GM12874 (cell line): Measurements from ENCODE around the gene WDR93.

Source experiments
- TF ChIP-seq, protein P1 (sequence below): IDR thresholded peaks from 2 replicates; pipeline ENCODE4 v1.5.1; 2011; ENCODE audit warnings: low read depth, mild to moderate bottlenecking, control low read depth, low read length, moderate library complexity; ENCODE audit not compliant: insufficient read depth

The WDR93 gene

DNA sequence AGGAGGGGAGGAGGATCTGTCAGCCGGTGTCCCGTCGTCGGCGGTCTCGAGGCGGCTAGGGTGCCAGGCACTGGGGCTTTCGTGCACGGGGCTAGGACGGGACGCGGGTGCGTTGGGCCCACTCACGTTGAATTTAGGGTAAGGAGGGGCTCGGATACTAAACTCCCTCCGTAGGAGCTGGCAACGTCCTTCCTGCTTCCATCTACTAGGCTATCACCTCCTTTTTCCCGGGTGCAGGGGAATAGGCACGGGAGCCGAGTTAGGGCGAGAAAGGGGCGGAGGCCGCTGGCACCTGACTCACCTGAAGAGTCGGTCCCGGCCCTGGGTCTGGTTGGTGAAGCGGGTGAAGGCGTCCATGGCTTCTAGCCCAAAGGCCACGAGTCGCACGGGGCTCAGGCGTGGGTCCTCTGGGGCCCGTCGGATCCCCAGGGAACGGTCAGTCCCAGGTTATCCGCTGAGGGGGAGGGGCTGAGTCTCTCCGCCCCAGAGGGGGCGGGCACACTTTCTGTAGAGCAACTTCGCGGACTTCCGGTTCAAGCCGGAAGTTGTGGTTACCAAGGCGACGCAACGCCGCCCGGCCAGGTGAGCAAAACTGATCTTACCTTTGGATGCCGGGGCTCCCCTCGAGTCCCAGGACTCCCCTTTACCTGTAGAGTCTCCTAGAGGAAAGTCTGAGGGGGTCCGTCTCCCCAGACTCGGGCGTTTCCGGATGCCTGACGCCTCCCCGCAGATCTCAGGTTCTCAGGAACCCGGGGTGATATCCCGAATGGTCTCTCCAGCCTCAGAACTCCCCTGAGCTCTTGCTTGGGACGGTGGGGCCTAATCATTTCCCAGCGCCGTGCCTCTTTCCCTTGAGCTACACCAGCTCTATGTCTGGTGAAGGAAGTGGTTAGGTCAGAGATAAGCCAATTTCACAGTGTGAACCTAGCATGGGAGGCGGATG, at the start of gene WDR93, which contains the start of gene PEX11A:
TSS of gene WDR93 (plus strand) at position 536 of the 943 bp plus-strand sequence. CDS start 10,936 bp downstream, outside the sequence.
TSS of gene PEX11A (minus strand) at position 479 of the 943 bp plus-strand sequence. CDS start at position 357, 122 bp downstream.
- TF ChIP-seq, protein P1, sequence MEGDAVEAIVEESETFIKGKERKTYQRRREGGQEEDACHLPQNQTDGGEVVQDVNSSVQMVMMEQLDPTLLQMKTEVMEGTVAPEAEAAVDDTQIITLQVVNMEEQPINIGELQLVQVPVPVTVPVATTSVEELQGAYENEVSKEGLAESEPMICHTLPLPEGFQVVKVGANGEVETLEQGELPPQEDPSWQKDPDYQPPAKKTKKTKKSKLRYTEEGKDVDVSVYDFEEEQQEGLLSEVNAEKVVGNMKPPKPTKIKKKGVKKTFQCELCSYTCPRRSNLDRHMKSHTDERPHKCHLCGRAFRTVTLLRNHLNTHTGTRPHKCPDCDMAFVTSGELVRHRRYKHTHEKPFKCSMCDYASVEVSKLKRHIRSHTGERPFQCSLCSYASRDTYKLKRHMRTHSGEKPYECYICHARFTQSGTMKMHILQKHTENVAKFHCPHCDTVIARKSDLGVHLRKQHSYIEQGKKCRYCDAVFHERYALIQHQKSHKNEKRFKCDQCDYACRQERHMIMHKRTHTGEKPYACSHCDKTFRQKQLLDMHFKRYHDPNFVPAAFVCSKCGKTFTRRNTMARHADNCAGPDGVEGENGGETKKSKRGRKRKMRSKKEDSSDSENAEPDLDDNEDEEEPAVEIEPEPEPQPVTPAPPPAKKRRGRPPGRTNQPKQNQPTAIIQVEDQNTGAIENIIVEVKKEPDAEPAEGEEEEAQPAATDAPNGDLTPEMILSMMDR = no peak

DNA sequence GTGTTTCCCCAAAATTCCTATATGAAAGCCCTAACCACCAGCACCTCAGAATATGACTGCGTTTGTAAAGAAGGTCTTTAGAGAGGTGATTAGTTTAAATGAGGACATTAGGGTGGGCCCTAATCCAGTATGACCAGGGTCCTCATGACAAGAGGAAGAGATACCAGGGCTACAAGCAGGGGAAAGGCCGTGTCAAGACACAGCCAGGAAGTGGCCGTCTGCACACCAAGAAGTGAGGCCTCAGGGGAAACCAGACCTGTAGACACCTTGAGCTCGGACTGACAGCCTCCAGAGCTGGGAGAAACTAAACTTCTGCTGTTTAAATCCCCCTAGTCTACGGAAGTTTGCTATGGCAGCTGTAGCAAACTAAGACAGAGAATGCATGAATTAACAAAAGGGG, 49.6 kb upstream of the WDR93 start:
- TF ChIP-seq, protein P1 = no peak

DNA sequence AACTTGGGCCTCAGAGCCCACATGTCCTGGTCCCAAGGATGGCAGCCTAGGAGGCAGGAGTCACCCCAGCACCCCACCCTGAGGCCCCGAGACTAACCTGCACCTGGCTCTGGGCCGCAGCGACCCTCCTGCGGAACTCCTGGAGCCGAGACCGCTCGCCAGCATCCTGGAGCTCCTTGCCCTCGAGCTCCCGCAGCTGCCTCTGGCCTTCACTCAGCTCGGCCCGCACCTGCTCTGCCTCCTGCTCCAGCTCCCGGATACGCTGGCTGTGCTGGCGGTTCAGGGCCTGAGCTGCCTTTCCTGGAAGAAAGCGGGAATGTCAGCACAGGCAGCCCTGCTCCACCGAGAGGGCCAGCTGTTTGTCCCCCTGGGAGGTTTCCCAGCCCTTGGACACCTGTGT, 48.5 kb upstream of the WDR93 start:
- TF ChIP-seq, protein P1 = no peak

DNA sequence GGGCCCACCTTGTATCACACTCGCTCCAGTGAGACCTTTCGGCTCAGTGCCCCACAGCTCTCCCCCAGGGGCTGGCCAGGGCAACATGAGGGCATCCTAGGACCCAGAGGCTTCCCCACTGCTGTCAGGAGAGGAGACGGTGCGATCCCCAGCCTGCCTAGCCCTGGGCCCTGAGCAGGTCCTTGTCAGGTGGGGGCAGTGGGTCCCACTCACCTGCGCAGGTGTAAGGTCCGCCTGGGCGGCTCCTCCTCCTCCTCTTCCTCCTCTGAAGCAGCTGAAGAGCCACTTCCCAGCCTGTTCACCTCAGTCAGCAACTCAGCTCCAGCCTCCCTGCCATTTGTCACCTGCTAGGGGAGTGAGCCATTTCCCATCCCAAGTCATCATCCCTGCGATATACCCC, 44.9 kb upstream of the WDR93 start:
- TF ChIP-seq, protein P1 = no peak

DNA sequence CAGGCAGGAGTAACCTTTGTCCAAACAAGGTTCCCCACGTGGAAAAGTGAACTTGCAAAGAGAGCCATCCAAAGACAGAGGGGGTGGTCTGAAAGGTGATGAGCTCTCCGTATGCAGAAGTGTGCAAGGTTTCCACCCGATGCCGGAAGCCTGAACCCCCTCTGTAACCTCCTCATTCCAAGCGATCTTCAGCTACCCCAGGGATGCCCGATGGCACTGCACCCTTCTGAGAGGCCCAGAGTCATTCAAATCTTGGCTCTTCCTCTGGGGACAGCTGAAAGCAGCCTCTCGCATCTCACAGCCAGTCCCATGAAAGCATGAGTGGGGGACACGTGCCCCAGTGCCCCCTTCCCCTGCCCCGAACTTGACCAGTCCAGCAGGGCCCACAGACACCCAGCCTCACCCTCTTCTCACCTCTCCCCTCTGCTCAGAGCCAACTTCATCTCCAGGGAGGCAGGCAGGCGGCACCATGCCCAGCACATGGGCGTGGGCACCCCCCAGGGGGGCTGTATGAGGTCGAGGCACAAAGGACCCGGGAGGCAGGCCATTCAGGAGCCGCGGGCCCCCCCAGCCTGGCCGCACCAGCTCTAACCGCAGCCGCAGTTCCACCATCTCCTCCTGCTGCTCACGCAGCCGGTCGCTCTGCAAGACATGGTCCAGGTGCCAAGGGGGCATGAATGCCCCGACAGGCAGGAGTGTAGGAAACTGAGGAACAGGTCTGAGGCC, 44.0 kb upstream of the WDR93 start:
- TF ChIP-seq, protein P1 = no peak

DNA sequence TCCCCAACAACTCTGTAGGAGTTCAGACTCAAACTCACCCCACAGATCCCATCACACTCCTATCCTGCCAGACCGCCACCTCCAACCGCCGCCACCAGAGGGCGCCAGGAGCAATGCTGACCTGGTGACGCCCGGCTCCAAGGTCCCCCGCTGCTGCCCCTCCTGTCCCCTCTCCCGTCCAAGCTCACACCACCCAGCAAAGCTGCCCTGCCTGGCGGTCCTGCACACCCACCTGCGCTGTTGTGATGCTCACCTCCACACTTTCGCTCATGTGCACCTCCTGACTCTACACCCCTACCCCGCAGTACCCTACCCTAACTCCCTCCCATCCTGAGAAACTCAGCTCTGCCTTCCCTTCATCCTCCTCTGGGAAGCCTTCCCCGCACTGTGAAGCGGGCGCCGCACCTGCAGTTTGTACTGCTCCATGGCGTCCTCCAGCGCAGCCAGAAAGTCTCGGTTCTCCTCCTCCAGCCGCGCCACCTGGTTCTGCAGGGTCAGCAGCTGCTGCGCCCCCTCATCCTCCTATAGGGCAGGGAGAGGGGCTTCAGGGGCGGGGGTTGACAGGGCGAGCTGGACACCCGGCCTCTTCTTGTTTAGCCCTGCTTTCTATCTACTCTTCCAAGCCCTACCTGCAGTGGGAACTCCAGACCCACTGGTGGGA, 43.3 kb upstream of the WDR93 start:
- TF ChIP-seq, protein P1 = peak; percentile 90
